GM06990 (cell line): ENCODE measurements around the gene COX7A2.

ENCODE experiments used
- DNase-seq: peaks from one replicate; pipeline ENCODE4 v3.0.0-alpha.2; 2011; ENCODE audit not compliant: insufficient read length; ENCODE audit errors: extremely low read depth
- H3K27me3 ChIP-seq: replicated peaks from 2 replicates; pipeline ENCODE4 v1.6.0; 2011; ENCODE audit warnings: low read length; ENCODE audit not compliant: control insufficient read depth, insufficient read depth
- H3K36me3 ChIP-seq: 2 replicates; pipeline ENCODE4 v1.5.1; 2011; ENCODE audit warnings: low read length; ENCODE audit not compliant: control insufficient read depth, insufficient read depth
- H3K4me3 ChIP-seq: replicated peaks from 2 replicates; pipeline ENCODE4 v1.5.1; 2011; ENCODE audit warnings: low read depth, mild to moderate bottlenecking, control low read depth, low read length
- CTCF ChIP-seq: IDR thresholded peaks from 2 replicates; pipeline ENCODE4 v1.5.1; 2011; ENCODE audit warnings: low read length, control low read depth, mild to moderate bottlenecking, inconsistent platforms; ENCODE audit not compliant: insufficient read depth, poor library complexity, severe bottlenecking

COX7A2 gene

GRCh38 chr6:75275067-75275466, 31.5 kb upstream of the COX7A2 start:
- H3K36me3 ChIP-seq = peaks cover 5% of the 10 kb centered on the region
- DNase-seq = no peak
- H3K27me3 ChIP-seq = no peaks in the 10 kb centered on the region
- no peak for TF ChIP-seq CTCF
- H3K4me3 ChIP-seq = no peak overlapping the region

DNA sequence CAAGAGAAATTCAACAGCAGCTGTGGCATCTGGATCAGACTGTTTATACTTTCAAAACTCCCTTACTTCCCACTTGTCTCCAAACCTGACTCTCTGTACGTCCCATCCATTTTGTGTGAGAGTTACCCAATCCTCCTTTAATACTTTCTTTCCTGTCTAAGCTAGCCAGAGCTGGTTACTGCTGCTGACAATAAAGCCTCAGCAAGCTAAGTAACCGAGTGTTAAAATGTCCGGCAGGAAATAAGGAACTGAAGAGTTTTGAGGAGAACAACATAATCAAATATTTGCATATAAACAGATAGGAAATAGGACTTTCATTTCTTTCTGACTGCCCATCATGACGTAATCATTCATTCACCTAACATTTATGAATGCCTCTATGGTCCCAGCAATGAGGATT, 29.4 kb upstream of the COX7A2 start:
- no peaks in the 10 kb centered on the region for H3K27me3 ChIP-seq
- no peak overlapping the region for H3K4me3 ChIP-seq
- DNase-seq = no peak
- peaks cover 5% of the 10 kb centered on the region for H3K36me3 ChIP-seq
- TF ChIP-seq CTCF = no peak

- Histone ChIP-seq H3K36me3 (peaks cover 5% of the 10 kb centered on the region), H3K4me3 (no peak overlapping the region), H3K27me3 (no peaks in the 10 kb centered on the region)
- no peak for DNase-seq
- no peak for TF ChIP-seq CTCF
Measured at GRCh38 chr6:75272145-75272840, 28.7 kb upstream of the COX7A2 start.

DNA sequence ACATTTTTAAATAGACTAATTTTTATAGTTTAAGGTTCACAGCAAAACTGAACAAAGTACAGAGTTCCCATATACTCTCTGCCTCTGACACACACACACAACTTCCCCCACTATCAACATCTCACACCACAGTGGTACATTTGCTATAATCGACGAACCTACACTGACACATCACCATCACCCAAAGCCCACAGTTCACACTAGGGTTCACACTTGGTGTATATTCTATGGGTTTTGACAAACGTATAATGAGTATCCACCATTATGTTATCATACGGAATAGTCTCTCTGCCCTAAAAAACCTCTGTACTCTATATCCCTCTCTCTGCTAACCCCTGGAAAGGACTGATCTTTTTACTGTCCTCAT, 25.4 kb upstream of the COX7A2 start:
- no peak for TF ChIP-seq CTCF
- DNase-seq = no peak
- peaks cover 3% of the 10 kb centered on the region; the same call in 1 of the 2 replicates for H3K36me3 ChIP-seq
- H3K27me3 ChIP-seq = no peaks in the 10 kb centered on the region
- H3K4me3 ChIP-seq = no peak overlapping the region

- no peak for TF ChIP-seq CTCF
- peaks cover 3% of the 10 kb centered on the region; the same call in 1 of the 2 replicates for H3K36me3 ChIP-seq
- H3K4me3 ChIP-seq = no peak overlapping the region
- H3K27me3 ChIP-seq = no peaks in the 10 kb centered on the region
- DNase-seq = no peak
Measured at GRCh38 chr6:75268121-75268987, 24.8 kb upstream of the COX7A2 start.
